IPS-18c (cell line): ENCODE data around the gene CHAF1A.

Experiments
- H3K4me3 ChIP-seq: 2 replicates; pipeline ENCODE4 v1.7.0; 2013; ENCODE audit warnings: low read depth, mild to moderate bottlenecking, low read length, moderate library complexity; ENCODE audit not compliant: insufficient read depth
- H3K9me3 ChIP-seq: one replicate; pipeline ENCODE4 v1.6.1; 2013; ENCODE audit warnings: mild to moderate bottlenecking, low read length, moderate library complexity; ENCODE audit not compliant: control insufficient read depth, insufficient read depth

Gene CHAF1A

GRCh38 chr19:4443966-4444764 lies 41.7 kb downstream of the CHAF1A start:
- no peaks in the 10 kb centered on the region for H3K9me3 ChIP-seq

GRCh38 chr19:4444765-4445741 lies 42.6 kb downstream of the CHAF1A start:
- no peak overlapping the region for H3K4me3 ChIP-seq
- no peaks in the 10 kb centered on the region for H3K9me3 ChIP-seq

More at GRCh38 chr19:4443966-4444764, 41.7 kb downstream of the CHAF1A start:
- no peak overlapping the region for H3K4me3 ChIP-seq

- H3K4me3 ChIP-seq: no peak overlapping the region
- no peaks in the 10 kb centered on the region for H3K9me3 ChIP-seq
These were observed 43.7 kb downstream of the CHAF1A start for GRCh38 chr19:4445963-4446703.

DNA sequence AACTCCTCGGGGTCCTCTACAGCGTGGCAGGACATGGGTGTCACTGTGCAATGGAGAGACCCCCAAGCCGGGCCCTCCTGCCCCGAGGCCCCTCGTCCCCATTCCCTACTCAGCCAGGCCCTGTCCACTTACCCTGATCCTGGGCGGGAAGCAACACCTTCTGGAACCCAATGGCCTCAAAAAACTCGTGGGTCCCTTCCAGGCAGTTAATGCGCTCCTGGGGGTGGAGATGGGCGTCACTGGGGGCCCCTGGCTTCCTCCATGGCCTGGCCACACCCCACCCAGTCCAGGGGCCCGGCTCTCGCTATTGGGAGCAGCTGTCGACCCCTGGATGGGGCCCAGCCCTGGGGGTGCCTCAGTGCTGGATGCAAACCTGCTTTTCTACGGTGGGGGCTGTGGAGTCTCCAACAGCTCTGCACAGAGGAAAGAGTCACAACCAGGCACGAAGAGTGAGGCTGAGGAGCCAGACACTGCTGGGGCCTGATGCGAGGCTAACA lies 44.3 kb downstream of the CHAF1A start:
- H3K9me3 ChIP-seq: no peaks in the 10 kb centered on the region
- no peak overlapping the region for H3K4me3 ChIP-seq

DNA sequence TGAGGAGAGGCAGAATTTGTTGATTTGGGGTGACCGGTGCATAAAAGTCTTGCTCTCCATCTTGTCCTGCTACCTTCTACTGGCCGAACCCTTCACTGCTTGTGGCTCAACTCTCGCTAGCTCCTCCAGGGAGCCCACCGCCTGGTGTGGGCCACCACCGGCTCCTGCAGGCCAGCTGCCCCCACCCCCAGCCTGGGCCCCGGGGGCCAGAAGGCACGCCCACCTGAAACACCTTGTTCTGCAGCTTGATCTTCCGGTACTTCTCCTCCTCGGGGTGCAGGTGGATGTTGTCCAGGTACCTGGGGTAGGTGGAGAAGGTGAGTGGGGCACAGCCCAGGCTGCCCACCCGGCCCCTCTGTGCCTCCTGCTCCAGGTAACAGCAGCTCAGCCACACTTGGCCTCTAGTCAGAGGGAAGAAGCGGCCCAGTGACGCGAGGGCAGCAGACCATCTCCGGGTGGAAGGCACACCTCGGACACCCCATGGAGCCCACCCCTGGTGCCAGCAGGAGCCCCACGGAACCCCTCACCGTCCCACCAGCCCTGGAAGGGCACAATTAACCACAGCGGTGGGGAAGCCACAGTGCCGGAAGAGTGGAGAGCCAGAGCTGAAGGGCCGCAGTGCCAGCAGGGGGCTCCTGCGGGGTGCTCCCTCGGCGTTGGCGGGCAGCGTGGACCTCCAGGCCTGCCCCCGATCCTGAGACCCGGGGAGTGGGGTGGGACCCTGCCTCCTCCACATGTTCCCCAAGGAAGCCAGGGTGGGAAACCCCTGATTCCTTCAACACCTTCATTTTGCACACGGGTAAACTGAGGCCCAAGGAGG lies 45.1 kb downstream of the CHAF1A start:
- Histone ChIP-seq H3K4me3 (no peak overlapping the region), H3K9me3 (no peaks in the 10 kb centered on the region)

GRCh38 chr19:4448147-4448985 lies 45.9 kb downstream of the CHAF1A start:
- Histone ChIP-seq H3K9me3 (no peaks in the 10 kb centered on the region), H3K4me3 (no peak overlapping the region)

DNA sequence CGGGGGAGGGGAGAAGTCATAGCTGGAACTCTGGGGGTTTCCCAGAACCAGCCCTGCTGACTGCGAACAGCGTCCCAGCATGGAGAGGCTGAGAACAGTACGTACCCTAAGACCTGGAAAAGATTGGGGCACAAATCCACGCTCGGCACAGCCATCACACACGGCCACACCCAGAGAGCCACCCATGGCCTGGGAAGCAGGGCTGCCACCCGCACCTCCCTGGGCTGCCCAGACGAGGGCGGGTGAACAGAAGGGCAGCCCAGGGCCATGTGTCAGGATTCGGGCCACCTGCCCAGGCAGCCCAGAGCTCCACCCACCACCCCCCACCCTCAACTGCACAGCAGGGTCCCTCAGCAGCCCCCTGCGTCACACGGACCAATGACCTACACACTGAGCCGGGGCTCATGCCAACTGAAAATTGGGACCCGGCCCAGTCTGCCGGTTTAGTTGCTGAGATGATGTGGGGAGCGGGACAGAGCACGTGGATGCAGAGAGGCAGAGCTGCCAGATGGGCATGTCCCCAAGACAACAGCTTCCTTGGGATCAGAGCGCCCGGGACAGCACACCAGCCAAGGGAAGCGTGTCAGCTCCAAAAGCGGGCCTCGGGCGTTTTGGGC lies 46.7 kb downstream of the CHAF1A start:
- Histone ChIP-seq H3K9me3 (no peaks in the 10 kb centered on the region), H3K4me3 (no peak overlapping the region)

DNA sequence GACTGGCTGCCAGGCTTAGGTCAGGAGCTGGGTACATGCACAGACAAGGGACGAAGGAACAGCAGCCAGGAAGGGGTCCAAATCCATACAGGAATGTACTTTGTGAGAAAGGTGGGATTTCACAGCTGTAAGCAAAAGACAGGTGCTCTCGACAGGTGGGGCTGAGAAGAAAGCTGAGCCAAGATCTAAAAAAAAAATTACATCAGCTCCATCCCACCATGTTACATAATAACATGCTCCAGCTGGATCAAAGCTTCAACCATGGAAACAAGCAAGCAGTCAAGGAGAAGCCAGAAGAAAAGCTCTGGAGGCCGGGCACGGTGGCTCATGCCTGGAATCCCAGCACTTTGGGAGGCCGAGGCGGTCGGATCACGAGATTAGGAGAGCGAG lies 47.2 kb downstream of the CHAF1A start:
- H3K9me3 ChIP-seq: no peaks in the 10 kb centered on the region
- H3K4me3 ChIP-seq: no peak overlapping the region

GRCh38 chr19:4452230-4452990 lies 50.0 kb downstream of the CHAF1A start:
- H3K9me3 ChIP-seq: peaks cover 2% of the 10 kb centered on the region
- H3K4me3 ChIP-seq: no peak overlapping the region

GRCh38 chr19:4453232-4454179 lies 51.1 kb downstream of the CHAF1A start:
- Histone ChIP-seq H3K4me3 (no peak overlapping the region), H3K9me3 (peaks cover 2% of the 10 kb centered on the region)

GRCh38 chr19:4454747-4455718 lies 52.6 kb downstream of the CHAF1A start:
- Histone ChIP-seq H3K4me3 (no peak overlapping the region), H3K9me3 (peaks cover 2% of the 10 kb centered on the region)

- peak overlapping the region; percentile 65; the same call in 1 of the 2 replicates for H3K4me3 ChIP-seq
- peaks cover 2% of the 10 kb centered on the region for H3K9me3 ChIP-seq
These were observed 53.5 kb downstream of the CHAF1A start for GRCh38 chr19:4455719-4456475.
